ENCODE data around the gene PTDSS2. TPM values are rescaled to one million over a fixed set of nuclear protein-coding genes. Genes with fewer than 3 reads are reported as not detected.
"Not testable (repeated sequence)": the region's sequence is repeated elsewhere in the genome, so short reads cannot be mapped to it uniquely, and the experiment has no call there.

PTDSS2 gene
- polyA plus RNA-seq, 1 donor = 41.6 TPM

DNA sequence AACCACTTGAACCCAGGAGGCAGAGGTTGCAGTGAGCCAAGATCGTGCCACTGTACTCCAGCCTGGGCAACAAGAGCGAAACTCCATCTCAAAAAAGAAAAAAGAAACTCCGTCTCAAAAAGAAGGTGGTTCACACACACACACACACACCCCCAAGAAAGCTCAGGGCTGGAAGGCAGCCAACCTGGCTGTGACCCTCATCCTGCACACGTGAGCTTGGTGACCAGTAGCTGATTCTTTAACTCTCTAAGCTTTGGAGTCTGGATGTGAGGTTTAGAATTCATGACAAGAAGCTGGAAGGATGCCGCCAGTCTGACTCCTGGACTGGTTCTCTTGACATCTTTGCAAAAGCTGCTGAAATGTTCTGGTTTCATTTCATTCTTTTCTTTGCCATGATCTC lies 58.9 kb downstream of the PTDSS2 start:
- DNase-seq = no peak

DNA sequence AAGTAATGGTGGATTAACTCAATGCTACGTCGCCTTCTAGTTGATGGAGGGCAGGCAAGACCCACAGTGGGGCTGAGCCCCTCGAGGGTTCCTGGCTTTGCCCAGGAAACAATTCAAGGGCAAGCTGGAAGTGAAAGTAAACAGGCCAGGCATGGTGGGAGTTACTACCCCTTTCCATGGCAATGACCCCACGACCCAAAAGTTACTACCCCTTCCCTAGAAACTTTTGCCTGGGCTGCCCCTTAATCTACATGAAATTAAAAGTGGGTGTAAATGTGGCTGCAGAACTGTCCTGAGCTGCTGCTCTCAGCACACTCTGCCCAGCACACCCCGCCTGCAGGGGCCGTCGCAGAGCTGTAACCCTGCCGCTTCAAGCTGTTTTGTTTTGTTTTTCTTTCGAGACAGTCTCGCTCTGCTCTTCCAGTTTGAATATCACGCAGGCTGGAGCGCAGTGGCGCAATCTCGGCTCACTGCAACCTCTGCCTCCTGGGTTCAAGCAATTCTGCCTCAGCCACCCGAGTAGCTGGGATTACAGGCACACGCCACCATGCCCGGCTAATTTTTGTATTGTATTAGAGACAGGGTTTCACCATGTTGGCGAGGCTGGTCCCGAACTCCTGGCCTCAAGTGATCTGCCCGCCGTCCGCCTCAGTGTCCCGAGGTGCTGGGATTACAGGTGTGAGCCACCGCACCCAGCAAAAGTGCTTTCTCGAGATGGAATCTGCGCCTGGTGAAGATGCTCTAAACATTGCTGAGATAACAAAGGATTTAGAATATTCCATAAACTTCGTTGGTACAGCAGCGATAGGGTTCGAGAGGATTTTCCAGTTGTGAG lies 62.9 kb downstream of the PTDSS2 start:
- no peak for DNase-seq

DNA sequence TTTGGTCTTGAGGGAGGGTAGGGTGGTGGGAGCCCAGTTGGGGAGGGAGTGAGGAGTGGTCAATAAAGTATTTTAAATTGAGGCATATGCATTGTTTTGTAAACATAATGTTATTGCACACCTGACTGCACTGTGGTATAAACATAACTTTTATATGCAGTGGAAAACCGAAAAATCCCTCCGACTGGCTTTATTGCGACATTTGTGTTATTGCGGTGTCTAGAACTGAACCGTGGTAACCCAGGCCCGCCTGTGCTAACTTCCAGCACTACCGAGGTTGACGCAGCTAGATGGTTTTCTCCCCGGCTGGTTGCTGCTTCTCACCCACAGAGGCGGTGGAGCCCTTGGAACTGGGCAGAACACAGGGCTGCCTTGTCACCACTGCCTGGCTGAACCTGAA lies 64.5 kb downstream of the PTDSS2 start:
- DNase-seq = no peak

DNA sequence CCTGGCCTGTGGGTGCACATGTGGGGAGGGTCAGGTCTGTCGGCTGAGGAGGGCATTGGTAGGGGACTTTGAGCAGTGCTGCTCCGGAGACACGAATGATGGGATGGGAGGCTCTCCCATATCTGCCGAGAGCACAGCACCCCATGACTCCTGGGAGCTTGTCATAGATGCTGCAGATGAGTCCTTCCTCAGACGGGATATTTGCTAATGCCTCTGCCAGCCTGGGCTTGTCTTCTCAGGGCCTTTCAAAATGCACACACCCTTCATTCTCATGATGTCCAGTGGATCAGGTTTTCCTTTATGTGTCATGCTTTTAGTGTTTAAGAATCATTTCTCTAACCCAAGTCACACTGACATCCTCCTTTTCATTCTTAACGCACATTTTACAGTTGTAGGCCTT lies 65.1 kb downstream of the PTDSS2 start:
- no peak for DNase-seq

DNA sequence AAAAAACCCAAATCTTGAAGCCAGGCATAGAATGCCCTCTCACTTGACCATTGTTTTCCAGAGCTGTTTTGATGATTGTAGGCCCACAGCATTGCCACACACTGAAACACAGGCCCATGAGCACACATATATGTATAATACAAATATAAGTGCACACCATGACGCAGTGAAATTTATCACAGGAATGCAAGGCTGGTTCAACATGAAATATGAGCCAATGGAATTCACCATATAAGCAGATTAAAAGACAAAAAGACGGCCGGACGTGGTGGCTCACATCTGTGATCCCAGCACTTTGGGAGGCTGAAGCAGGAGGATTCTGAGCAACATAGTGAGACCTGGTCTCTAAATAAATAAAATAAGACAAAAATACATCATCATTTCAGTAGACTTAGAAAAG lies 66.3 kb downstream of the PTDSS2 start:
- DNase-seq = no peak

DNA sequence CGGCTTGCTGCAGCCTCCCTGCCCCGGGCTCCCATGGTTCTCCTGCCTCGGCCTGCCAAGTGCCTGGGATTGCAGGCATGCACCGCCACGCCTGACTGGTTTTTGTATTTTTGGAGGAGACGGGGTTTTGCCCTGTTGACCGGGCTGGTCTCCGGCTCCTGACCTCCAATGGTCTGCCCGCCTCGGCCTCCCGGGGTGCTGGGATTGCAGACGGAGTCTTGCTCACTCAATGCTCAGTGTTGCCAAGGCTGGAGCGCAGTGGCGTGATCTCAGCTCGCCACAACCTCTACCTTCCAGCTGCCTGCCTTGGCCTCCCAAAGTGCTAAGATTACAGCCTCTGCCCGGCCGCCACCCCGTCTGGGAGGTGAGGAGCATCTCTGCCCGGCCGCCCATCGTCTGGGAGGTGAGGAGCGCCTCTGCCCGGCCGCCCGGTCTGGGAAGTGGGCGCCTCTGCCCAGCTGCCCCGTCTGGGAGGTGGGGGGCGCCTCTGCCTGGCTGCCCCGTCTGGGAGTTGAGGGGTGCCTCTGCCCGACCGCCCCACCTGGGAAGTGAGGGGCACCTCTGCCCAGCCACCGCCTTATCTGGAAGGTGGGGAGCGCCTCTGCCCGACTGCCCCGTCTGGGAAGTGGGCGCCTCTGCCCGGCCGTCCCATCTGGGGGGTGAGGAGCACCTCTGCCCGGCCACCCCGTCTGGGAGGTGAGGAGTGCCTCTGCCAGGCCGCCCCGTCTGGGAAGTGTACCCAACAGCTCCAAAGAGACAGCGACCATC lies 67.0 kb downstream of the PTDSS2 start:
- not testable (repeated sequence) for DNase-seq

DNA sequence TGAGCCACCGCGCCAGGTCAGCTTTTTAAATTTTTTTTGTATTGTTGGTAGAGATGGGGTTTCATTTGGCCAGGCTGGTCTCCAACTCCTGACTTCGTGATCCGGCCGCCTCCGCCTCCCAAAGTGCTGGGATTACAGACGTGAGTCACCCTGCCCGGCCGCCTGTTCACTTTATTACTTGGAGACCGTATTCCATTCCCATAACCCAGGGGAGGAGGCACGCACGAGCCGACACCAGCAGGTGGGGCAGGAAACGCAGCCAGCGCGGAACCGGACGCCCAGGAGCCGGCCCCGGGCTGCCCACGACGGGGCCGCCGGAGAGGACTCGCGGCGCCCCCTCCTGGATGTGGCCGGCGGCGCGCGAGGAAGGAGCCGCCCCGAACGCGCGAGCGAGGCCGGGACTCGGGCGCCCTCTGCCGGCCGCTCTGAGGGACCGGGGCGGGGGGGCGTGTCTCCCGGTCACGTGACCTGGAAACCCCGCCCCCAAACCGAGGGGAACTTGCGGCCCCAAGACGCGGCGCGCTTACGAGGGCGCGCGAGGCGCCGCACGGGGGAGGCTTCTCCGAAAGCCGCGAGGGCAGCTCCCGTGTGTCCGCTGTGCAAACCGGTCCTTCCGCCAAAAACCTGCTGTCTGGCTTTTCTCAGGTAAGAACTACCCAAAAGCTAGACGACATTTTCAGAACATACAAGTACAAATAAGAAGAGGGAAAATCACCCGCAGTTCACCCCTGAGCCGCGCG lies 68.6 kb downstream of the PTDSS2 start:
- peak; percentile 88 for DNase-seq

DNA sequence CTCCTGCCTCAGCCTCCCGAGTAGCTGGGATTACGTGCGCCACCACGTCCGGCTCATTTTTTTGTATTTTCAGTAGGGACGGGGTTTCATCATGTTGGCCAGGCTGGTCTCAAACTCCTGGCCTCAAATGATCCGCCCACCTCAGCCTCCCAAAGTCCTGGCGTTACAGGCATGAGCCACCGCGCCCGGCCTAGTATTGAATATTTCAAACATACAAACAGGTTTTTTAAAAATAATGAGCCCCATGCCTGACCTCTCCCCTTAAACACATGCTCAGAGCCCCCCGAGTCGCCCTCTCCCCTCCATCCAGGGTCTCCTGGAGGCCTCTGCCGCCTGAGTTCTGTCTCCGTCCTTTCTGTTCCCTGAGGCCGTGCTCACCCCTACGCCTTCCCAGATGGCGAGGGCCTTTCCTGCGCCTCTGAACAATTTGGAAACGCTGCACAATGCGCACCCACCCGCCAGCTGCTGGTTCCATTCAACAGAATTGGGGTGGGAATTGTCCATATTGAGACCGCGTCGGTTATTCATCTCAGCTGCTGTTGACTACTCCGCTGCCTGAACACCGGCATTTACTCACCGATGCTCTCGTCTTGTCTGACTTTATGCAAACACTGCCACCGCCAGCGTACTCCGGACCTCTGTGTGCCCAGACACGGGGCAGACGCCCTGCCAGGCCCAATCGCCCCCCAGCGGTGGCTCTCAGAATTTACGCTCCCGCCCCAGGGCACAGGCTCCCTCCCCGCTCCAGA lies 70.5 kb downstream of the PTDSS2 start:
- no peak for DNase-seq

DNA sequence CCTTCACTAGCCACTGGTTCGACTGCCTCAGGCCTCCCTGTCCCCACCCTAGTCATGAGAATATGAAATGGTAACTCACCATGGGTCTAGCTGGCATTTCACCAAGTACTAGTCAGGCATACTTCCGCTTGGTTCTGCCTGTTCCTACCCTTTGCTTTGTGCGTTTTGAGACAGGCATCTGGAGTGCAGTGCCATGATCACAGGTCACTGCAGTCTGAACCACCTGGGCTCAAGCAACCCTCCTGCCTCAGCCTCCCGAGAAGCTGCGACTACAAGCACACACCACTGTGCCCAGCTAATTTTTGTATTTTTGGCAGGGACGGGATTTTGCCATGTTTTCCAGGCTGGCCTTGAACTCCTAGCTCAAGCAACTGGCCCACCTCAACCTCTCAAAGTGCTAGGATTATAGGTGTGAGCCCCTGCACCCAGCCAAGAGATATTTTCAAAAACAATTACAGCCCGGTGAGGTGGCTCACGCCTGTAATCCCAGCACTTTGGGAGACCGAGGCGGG lies 71.2 kb downstream of the PTDSS2 start:
- no peak for DNase-seq

DNA sequence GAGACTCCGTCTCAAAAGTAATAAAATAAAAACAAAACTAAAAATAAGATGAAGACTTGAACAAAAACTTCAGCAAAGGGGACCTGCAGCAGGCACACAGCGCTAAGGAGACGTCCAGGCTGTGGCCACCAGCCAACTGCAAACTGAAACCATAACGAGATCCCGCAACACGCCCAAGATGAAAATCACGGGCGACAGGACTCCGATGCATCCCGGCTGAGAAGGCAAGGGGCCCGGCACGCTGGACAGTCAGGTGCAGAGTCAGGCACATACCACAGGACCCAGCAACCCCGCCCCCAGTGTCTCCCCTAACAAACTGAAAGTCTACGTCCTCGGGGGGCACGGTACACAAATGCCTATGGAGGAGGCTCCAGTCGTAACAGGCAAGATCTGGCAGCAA lies 76.1 kb downstream of the PTDSS2 start:
- DNase-seq = no peak

DNA sequence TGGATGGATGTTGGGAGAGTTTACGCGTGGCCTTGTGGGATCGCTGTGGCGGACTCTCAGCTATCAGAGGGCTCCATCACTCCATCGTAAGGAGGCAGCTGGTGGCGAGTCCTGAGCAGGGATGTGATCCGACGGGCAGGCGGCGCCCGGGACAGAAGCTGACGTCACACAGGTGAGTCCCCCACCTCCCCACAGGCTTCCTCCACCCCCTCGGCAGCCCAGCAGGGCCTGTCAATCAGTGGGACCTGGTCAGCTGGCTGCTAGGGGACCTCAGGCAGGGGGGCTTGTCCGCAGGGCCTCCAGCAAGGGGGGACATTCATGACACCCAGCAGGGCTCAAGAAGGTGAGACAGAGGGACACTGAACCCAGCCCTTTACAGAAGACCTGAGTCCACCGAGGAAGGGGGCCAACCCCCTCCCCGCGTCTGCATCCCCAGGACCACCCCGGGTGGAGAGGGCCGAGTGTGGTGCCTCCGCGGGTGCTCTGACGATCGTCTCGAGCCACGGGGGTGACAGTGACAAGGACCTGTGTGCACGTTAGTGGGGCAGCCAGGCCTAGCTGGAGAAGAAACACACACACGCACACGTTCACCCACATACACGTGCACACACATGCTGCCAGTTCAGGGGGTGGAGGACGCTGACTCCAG lies 78.2 kb downstream of the PTDSS2 start:
- DNase-seq = no peak

DNA sequence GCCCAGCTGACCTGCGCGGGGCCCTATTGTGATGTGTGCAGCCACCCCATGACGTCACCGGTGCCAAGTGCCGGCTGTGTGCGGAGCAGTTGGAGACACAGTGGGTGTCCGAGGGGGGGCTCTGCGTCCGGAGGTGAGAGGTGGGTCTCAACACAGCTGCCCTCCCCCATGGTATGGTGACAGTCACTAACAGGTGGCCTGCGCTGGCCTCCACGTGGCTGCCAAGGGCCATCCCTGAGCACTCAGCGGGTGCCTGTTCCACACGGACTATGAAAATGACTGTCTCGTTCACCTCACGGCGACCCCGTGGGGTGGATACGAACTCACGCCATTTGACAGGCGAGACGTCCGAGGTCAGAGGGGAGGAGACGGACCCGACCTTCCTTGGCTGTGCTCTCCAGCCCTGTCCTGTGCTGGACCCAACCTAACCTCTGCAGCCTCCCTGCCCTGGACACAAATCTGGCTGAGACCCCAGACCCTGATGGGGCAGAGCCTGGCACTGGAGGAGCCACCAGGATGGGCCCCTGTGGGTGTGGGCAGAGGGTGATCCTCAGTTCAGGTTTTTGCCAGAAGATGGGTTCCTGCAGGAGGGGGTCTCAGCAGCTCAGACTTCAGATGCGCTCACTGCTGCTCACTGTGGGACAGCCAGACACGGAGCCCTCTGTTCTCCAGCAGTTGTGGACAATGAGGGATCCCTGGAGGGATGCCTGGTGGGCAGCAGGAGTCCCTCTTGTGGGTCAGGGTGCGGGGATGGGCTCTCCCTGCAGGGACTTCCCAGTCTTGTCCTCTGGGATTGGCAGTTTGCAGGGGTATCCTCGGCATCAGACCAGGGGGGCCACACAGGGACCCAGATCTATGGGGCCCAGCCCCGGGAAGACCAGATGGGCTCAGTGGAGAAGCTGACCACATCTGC lies 79.0 kb downstream of the PTDSS2 start:
- DNase-seq = no peak

DNA sequence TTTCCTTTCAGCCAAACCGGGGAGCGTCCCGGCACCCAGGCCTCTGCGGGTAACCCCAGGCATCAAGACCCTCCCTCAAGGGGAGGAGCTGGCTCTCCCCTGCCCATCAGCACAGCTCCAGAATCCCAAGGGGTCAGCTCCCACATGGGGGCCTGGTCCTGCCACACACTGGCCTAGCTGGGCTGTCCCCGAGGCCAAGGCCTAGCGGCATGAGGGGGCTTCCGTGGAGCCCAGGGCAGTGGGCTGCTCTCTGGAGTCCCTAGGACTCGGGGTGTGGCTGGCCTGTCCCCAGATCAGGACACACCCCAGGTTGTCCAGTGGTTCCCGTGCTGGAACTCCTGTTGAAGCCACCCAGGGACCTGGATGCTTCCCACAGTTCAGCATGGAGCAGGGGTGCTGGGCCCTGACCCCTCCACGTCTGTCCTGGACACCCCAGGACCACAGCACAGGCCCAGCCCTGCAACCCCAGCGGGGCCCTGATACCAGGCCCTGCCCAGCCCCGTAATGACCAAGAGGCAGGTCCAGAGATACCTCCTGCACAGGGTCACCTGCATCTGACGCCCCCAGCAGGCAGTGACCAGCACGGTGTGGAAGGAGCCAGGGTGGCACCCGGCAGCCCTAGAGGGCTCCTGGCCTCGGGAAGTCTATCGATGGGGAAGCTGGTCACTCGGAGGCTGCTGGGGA lies 79.8 kb downstream of the PTDSS2 start:
- no peak for DNase-seq

DNA sequence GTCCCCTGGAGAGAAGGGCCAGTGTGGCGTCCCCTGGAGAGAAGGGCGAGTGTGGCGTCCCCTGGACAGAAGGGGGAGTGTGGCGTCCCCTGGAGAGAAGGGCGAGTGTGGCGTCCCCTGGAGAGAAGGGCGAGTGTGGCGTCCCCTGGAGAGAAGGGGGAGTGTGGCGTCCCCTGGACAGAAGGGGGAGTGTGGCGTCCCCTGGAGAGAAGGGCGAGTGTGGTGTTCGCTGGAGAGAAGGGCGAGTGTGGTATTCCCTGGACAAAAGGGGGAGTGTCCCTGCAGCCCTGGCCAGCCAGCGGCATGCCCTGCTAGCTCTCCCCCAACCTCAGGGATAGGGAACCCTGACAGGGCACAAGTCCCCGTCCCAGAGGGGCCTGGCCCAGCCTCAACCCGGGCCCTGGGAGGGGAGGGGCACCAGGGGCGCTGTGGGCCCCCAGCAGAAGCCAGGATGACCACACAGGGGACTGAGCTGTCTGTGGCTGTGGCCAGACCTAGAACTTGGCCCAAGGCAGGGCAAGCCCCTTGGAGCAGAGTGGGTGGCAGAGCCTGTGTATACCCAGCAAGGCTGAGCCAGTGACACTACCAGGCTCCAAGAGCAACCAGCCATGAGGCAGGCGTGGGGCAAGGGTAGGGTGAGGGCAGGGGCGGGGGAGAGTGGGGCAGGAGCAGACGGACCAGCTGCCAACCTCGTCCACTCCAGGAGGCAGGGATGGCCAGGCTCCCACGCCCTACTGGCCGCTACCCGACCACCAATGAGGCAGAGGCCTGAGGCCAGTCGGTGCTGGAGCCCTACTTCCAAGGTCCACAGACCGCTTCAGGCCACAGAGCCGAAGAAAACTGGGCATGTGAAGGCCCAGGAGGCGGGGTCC lies 81.1 kb downstream of the PTDSS2 start:
- DNase-seq = no peak

DNA sequence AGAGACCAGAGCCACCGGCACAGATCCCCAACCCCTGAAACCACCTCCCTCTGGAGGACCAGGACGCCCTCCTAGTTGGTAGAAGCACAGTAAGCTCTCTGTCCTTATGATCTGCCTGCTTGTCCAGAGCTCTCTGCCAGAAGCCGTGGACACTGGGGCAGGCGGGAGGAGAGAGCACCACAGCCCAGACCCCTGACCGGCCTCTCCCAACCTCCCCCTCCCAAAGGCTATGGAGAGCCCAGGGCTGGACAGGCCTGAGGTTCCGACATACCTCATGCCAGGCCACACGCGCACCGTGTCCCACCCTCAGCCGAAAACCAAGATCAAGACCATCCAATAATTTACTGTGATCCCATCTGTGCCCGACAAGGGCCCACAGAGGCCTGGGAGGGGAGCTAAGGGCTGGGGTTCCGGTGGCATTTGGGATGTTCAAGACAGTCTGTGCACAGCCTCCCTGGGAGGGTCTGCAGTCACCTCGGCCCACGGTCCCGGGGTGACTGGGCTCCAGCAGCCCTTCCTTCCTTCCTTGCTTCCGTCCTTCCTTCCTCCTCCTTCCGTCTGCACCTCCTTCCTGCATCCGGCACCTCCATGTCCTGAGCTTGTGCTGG lies 81.9 kb downstream of the PTDSS2 start:
- DNase-seq = no peak

DNA sequence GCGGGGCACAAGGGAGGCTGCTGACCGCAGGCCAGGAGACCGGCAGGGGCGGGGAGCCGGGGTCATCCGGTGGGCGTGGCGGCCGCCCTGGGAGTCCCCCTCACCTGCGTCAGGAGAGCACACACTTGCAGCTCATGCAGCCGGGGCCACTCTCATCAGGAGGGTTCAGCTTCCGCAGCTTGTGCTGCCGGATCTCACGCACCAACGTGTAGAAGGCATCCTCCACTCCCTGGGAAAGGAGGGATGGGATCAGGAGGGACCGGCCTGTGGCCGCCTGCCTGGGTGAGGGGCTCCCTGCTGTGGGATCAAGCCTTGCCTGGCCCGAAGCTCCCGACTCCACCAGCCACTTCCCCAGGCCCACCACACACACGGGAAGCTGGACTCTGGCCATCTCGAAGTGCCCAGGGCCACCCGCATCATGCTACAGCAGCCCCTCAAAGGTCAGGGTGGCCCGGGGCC lies 82.5 kb downstream of the PTDSS2 start:
- no peak for DNase-seq

DNA sequence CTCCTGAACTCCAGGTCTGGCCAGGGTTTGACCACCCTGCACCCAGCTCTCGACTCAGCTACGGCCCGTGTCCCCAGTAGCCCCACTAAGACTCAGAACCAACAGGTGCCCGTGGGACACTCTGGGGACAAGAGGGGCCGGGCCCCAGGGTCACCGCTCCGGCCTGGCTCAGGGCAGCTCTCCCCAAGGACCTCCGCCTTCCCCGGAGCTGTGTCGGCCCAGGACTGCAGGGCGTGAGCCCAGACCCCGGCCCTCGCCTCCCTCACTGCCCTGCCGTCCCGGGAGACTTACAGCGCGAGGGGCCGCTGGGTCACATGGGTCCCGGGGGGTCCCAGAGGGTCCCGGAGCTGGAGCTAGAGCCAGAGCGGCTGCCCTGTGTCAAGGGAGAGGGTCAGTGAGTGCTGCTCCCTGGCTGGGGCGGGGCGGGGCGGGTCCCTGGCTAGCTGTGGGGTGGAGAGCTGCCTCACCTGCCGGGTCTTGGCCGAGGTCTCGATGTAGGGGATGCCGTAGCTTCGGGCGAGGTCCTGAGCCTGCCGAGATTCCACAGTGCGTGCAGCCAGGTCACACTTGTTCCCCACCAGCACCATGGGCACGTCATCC lies 83.0 kb downstream of the PTDSS2 start:
- no peak for DNase-seq

Measured in hindlimb muscle (tissue), 1 donor.